ENCODE data around the gene SHROOM2.
"Not testable (repeated sequence)": the region's sequence is repeated elsewhere in the genome, so short reads cannot be mapped to it uniquely, and the experiment has no call there.

The SHROOM2 gene

GRCh38 chrX:9781941-9782340 lies 4.3 kb upstream of the SHROOM2 start:
- DNase-seq (ENCODE audit: low read depth): no peak

- no peak for DNase-seq (ENCODE audit: low read depth)
Observed at GRCh38 chrX:9784332-9784731, 1.9 kb upstream of the SHROOM2 start.

- DNase-seq (ENCODE audit: low read depth): no peak
Observed at GRCh38 chrX:9785254-9785943, 830 bp upstream of the SHROOM2 start.

GRCh38 chrX:9786798-9787635 lies 788 bp downstream of the SHROOM2 start:
- no peak for DNase-seq (ENCODE audit: low read depth)

GRCh38 chrX:9788911-9789310 lies 2.7 kb downstream of the SHROOM2 start:
- DNase-seq (ENCODE audit: low read depth): no peak

GRCh38 chrX:9789555-9789954 lies 3.3 kb downstream of the SHROOM2 start:
- DNase-seq (ENCODE audit: low read depth): no peak

- no peak for DNase-seq (ENCODE audit: low read depth)
Observed at GRCh38 chrX:9790866-9791265, 4.6 kb downstream of the SHROOM2 start.

- no peak for DNase-seq (ENCODE audit: low read depth)
Observed at GRCh38 chrX:9794495-9794894, 8.3 kb downstream of the SHROOM2 start.

GRCh38 chrX:9797384-9798360 lies 11.4 kb downstream of the SHROOM2 start:
- no peak for DNase-seq (ENCODE audit: low read depth)

- DNase-seq (ENCODE audit: low read depth): no peak
Observed at GRCh38 chrX:9802737-9803136, 16.5 kb downstream of the SHROOM2 start.

- no peak for DNase-seq (ENCODE audit: low read depth)
Observed at GRCh38 chrX:9804444-9804843, 18.2 kb downstream of the SHROOM2 start.

- no peak for DNase-seq (ENCODE audit: low read depth)
Observed at GRCh38 chrX:9805956-9806355, 19.7 kb downstream of the SHROOM2 start.

GRCh38 chrX:9807355-9808182 lies 21.3 kb downstream of the SHROOM2 start:
- no peak for DNase-seq (ENCODE audit: low read depth)

- DNase-seq (ENCODE audit: low read depth): not testable (repeated sequence)
Observed at GRCh38 chrX:9809876-9810275, 23.6 kb downstream of the SHROOM2 start.

- DNase-seq (ENCODE audit: low read depth): not testable (repeated sequence)
Observed at GRCh38 chrX:9811086-9811485, 24.9 kb downstream of the SHROOM2 start.

- DNase-seq (ENCODE audit: low read depth): no peak
Observed at GRCh38 chrX:9816084-9816700, 30.0 kb downstream of the SHROOM2 start.

GRCh38 chrX:9821572-9821971 lies 35.3 kb downstream of the SHROOM2 start:
- no peak for DNase-seq (ENCODE audit: low read depth)

GRCh38 chrX:9824554-9824953 lies 38.3 kb downstream of the SHROOM2 start:
- no peak for DNase-seq (ENCODE audit: low read depth)

- no peak for DNase-seq (ENCODE audit: low read depth)
Observed at GRCh38 chrX:9825129-9825790, 39.0 kb downstream of the SHROOM2 start.

- no peak for DNase-seq (ENCODE audit: low read depth)
Observed at GRCh38 chrX:9825966-9826365, 39.7 kb downstream of the SHROOM2 start.
